Nephron (organoid): ENCODE measurements around the gene TEX10.
"Not testable (repeated sequence)": the region's sequence is repeated elsewhere in the genome, so short reads cannot be mapped to it uniquely, and the experiment has no call there.

Experiments used
- H3K27ac Mint-ChIP-seq, 3 experiments: 2 replicates each; pipeline ENCODE4 v1.8.0; 2020; ENCODE audit warnings: mixed read lengths in 3 of 3, mild to moderate bottlenecking in 2 of 3, moderate library complexity in 1 of 3
- H3K27me3 Mint-ChIP-seq: 2 replicates; pipeline ENCODE4 v1.8.0; 2021; ENCODE audit warnings: low read depth, mild to moderate bottlenecking, moderate library complexity, mixed read lengths
- H3K36me3 Mint-ChIP-seq: 2 replicates; pipeline ENCODE4 v1.8.0; 2020; ENCODE audit warnings: low read depth, mixed read lengths
- H3K4me1 Mint-ChIP-seq: 2 replicates; pipeline ENCODE4 v1.8.0; 2020; ENCODE audit warnings: mixed read lengths
- H3K4me3 Mint-ChIP-seq, 3 experiments: 2 replicates each; pipeline ENCODE4 v1.8.0; 2020; ENCODE audit warnings: mild to moderate bottlenecking in 3 of 3, mixed read lengths in 3 of 3, moderate library complexity in 2 of 3
- H3K9me3 Mint-ChIP-seq: 2 replicates; pipeline ENCODE4 v1.8.0; 2020; ENCODE audit warnings: mixed read lengths
- TF ChIP-seq, protein P1 (sequence below), 3 experiments: fragments of 200-600 bp; sonication (generic); IDR thresholded peaks; one replicate each; pipeline ENCODE4 v1.5.0; 2021; ENCODE audit warnings: antibody characterized with exemption in 3 of 3; ENCODE audit not compliant: unreplicated experiment in 3 of 3

Gene TEX10

DNA sequence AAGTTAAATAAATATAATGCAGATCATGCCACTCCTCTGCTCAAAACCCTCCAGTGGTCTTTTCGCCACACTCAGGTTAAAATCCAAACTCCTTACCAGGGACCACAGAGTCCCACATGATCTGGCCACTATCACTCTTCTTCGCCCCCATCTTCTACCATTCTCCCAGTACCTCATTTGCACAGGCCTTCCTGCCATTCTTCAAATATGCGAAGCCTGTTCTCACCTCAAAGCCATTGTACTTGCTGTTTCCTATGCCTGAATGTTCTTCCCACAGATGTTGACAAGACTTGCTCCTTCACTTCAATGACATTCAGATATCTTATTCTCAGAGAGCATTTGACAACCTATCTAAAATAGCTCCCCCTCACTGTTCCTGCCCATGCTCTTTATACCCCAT is 10.9 kb downstream of the TEX10 start:
- Mint-ChIP-seq H3K9me3 (no peaks in the 10 kb centered on the region), H3K27me3 (no peaks in the 10 kb centered on the region), H3K27ac (no peak overlapping the region), H3K4me3 (no peak overlapping the region), H3K36me3 (peaks cover 50% of the 10 kb centered on the region), H3K4me1 (peaks cover 5% of the 10 kb centered on the region)
- TF ChIP-seq, protein P1, sequence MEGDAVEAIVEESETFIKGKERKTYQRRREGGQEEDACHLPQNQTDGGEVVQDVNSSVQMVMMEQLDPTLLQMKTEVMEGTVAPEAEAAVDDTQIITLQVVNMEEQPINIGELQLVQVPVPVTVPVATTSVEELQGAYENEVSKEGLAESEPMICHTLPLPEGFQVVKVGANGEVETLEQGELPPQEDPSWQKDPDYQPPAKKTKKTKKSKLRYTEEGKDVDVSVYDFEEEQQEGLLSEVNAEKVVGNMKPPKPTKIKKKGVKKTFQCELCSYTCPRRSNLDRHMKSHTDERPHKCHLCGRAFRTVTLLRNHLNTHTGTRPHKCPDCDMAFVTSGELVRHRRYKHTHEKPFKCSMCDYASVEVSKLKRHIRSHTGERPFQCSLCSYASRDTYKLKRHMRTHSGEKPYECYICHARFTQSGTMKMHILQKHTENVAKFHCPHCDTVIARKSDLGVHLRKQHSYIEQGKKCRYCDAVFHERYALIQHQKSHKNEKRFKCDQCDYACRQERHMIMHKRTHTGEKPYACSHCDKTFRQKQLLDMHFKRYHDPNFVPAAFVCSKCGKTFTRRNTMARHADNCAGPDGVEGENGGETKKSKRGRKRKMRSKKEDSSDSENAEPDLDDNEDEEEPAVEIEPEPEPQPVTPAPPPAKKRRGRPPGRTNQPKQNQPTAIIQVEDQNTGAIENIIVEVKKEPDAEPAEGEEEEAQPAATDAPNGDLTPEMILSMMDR (IDR thresholded peaks at IDR 0.05; ENCODE audit: unreplicated experiment in 3 of 3), result no peak

DNA sequence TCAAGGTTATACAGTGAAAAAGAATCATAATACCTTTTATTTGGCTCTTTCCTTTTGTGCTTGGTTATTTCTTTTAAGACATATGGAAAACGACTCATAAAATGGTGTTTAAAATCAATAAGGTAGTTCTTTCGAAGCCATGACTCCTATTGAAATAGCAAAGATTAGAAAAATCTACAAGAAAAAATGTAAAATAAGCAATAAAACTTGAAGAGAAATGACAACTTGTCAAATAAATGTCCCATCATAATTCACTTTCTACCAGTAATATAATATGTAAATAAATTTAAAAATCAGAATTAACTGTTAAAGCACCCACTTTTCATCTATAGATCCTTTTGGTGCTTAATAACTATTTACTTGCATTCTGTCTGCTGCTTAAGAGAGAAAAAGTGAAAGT is 12.5 kb downstream of the TEX10 start:
- no peak overlapping the region for H3K27ac Mint-ChIP-seq

DNA sequence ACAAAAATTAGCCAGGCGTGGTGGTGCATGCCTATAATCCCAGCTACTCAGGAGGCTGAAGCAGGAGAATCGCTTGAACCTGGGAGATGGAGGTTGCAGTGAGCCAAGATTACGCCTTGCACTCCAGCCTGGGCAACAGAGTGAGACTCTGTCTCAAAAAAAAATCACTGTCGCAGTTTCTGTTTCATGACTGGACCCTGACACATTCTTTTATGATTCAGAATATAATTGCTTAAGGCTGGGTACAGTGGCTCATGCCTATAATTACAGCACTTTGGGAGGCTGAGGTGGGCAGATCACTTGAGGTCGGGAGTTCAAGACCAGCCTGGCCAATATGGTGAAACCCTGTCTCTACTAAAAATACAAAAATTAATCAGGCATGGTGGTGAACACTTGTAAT is 14.0 kb downstream of the TEX10 start:
- not testable (repeated sequence) for H3K4me3 Mint-ChIP-seq, H3K27ac Mint-ChIP-seq, H3K27me3 Mint-ChIP-seq, H3K9me3 Mint-ChIP-seq, H3K4me1 Mint-ChIP-seq
- peaks cover 52% of the 10 kb centered on the region for H3K36me3 Mint-ChIP-seq

More for the DNA sequence above, 12.5 kb downstream of the TEX10 start:
- Mint-ChIP-seq H3K4me3 (no peak overlapping the region), H3K4me1 (no peaks in the 10 kb centered on the region), H3K9me3 (no peaks in the 10 kb centered on the region), H3K27me3 (no peaks in the 10 kb centered on the region), H3K36me3 (peaks cover 48% of the 10 kb centered on the region)
- TF ChIP-seq, protein P1 (IDR thresholded peaks at IDR 0.05; ENCODE audit: unreplicated experiment in 3 of 3), result no peak

DNA sequence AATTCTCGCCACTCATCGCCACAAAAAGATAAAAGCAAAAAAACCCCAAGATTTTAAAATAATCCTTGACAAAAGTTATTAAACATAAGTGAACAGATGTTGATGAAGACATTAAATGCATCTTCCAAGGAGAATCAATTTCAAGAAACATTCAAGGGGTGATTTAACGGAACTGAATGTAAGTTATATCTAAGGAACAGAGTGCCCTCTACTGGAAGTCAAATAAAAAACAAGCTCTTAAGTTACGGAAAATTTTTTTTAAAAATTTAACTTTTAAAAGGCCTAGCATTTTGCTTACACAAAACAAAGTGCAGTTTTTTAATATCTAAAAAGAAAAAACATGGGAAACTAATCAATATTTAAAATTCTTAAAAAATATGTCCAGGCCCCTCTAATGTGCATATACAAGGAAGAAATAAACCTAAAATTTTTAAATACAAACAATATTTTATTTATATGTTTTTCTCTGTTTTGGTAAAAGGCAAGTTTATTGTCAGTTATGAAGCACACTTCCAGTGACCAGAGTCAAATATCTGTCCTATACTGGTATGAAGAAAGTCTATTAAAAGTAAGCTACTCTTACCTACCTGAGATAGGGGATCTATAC is 28.0 kb downstream of the TEX10 start:
- Mint-ChIP-seq H3K9me3 (no peaks in the 10 kb centered on the region), H3K27me3 (no peaks in the 10 kb centered on the region), H3K27ac (no peak overlapping the region), H3K4me1 (no peaks in the 10 kb centered on the region), H3K4me3 (no peak overlapping the region), H3K36me3 (peaks cover 46% of the 10 kb centered on the region)
- TF ChIP-seq, protein P1 (IDR thresholded peaks at IDR 0.05; ENCODE audit: unreplicated experiment in 3 of 3), result peak; percentile 48 to 66 (median 57)

DNA sequence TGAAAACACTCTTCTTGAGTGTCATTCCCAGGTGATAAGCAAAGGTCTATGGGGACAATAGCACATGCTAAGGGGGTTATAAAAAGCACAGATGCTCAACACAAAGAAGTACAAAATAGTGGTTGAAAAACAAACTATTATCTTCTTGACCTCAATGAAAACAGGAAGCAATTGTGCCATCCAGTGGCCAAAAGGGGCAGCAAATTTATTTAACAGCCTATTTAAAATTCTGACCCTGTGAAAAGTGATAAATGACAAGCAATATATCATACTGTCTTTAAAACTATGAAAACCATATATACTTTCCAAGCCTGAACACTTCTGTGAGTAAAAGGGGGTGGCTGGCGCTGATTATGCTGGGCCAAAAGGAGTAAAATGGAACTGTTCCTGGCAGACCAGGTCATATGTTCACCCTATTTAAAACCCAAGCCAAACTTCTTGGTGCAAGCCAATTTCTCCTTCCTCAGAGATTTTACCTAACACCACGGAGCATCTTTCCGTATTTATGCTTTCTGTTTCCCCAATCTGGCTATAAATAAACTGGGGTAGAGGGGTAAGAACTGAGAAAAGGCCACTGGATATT is 29.7 kb downstream of the TEX10 start:
- no peak overlapping the region for H3K27ac Mint-ChIP-seq
- H3K9me3 Mint-ChIP-seq, result no peaks in the 10 kb centered on the region
- peaks cover 45% of the 10 kb centered on the region for H3K36me3 Mint-ChIP-seq
- TF ChIP-seq, protein P1 (IDR thresholded peaks at IDR 0.05; ENCODE audit: unreplicated experiment in 3 of 3), result peak; percentile 57 to 67 (median 67)
- H3K4me3 Mint-ChIP-seq, result no peak overlapping the region
- H3K4me1 Mint-ChIP-seq, result no peaks in the 10 kb centered on the region
- no peaks in the 10 kb centered on the region for H3K27me3 Mint-ChIP-seq

DNA sequence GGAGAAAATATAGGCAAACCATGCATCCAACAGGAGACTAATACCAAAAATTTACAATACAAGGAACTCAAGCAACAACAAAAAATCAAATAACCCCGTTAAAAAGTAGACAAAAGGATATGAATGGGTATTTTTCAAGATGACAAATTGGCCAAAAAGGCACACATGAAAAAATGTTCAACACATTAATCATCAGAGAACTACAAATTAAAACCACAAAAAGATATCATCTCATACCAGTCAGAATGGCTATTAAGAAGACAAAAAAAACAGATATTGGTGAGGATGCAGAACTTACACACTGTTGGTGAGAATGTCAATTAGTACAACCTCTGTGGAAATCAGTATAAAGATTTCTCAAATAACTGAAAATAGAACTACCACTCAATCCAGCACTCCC is 35.0 kb downstream of the TEX10 start:
- no peaks in the 10 kb centered on the region for H3K4me1 Mint-ChIP-seq
- H3K27ac Mint-ChIP-seq, result no peak overlapping the region
- H3K27me3 Mint-ChIP-seq, result no peaks in the 10 kb centered on the region
- TF ChIP-seq, protein P1 (IDR thresholded peaks at IDR 0.05; ENCODE audit: unreplicated experiment in 3 of 3), result no peak
- no peak overlapping the region for H3K4me3 Mint-ChIP-seq
- peaks cover 25% of the 10 kb centered on the region for H3K9me3 Mint-ChIP-seq
- peaks cover 67% of the 10 kb centered on the region for H3K36me3 Mint-ChIP-seq
